GM18511 (cell line): Measurements from ENCODE around the gene SGPL1.
A peak's percentile ranks its signal among the peaks of the same experiment; 100 is the strongest.
"Not testable (repeated sequence)": the region's sequence is repeated elsewhere in the genome, so short reads cannot be mapped to it uniquely, and the experiment has no call there.

ENCODE experiments used
- ATAC-seq: cut with Tn5 transposase; IDR thresholded peaks from one replicate; pipeline ENCODE4 v1.9.1; 2021; ENCODE audit warnings: mild to moderate bottlenecking, moderate library complexity; ENCODE audit not compliant: unreplicated experiment

Gene SGPL1, protein sequence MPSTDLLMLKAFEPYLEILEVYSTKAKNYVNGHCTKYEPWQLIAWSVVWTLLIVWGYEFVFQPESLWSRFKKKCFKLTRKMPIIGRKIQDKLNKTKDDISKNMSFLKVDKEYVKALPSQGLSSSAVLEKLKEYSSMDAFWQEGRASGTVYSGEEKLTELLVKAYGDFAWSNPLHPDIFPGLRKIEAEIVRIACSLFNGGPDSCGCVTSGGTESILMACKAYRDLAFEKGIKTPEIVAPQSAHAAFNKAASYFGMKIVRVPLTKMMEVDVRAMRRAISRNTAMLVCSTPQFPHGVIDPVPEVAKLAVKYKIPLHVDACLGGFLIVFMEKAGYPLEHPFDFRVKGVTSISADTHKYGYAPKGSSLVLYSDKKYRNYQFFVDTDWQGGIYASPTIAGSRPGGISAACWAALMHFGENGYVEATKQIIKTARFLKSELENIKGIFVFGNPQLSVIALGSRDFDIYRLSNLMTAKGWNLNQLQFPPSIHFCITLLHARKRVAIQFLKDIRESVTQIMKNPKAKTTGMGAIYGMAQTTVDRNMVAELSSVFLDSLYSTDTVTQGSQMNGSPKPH

DNA sequence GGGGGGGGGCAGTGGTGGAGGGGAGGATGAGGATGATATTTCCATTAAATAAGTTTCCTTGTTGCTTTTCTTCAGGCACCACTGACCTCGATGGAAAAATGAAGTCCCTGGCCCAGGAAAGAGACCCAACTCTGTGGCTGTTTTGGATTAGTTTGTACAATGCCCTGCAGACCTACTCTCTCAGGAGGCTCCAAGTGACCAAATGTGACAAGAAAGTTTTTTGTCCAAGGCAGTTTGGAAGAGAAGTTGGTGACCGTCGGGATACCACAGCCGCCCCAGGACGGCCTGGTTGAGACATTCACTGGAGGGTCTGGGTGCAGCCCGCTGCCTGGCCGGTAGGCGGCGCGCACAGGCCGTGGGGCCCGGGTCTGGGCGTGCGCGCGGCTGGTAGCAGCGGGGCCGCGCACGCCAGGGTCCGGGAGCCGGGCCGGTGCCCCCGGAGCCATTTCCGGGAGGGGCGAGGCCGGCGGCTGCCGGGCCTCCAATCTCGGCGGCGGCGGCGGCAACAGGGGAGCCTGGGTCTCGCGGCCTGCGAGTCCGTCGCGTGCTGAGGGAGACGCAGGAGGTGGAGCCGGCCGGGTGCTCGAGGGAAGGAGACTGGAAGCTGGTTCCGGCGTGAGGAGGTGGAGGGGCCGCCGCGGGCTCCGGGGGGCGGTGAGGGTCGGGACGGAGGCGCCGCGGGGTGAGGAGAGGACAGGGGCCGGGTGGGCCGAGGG lies at the start of gene SGPL1:
TSS of gene SGPL1 (plus strand) at position 445 of the 716 bp plus-strand sequence. CDS start 906 bp downstream, outside the sequence.
- peak; percentile 90 for ATAC-seq

DNA sequence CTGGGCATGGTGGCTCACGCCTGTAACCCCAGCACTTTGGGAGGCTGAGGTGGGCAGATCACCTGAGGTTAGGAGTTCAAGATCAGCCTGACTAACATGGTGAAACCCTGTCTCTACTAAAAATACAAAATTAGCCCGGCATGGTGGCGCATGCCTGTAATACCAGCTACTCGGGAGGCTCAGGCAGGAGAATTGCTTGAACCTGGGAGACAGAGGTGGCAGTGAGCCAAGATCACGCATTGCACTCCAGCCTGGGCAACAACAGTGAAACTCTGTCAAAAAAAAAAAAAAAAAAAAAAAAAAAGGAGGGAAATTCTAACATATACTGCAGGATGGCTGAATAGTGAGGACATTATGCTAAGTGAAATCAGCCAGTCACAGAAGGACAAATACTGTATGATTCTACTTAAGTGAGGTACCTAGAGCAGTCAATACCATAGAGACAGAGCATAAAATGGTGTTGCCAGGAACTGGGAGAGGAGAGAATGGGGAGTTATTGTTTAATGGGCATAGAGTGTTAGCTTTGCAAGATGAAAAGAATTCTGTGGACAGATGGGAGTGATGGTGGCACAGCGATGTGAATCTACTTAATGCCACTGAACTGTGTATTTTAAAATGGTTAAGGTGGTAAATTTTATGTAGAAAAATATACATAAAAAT lies 47.6 kb upstream of the SGPL1 start:
- ATAC-seq: not testable (repeated sequence)

DNA sequence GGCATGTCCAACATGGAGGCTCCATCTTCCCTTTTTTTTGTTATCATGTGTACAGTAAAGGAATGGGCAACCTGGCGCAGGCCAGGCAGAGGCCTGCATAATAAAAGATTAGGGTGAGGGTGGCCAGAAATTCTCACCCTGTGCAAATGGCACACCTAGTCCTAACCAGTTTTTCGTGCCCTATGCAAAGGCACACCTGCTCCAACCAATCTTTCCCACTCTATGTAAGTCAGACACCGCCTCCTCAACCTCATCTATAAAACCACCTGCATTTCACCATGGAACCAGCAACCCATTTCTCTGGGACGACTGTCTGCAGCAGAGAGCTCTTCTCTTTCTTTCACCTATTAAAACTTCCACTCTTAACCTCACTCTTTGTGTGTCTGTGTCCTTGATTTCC lies 46.6 kb upstream of the SGPL1 start:
- no peak for ATAC-seq

DNA sequence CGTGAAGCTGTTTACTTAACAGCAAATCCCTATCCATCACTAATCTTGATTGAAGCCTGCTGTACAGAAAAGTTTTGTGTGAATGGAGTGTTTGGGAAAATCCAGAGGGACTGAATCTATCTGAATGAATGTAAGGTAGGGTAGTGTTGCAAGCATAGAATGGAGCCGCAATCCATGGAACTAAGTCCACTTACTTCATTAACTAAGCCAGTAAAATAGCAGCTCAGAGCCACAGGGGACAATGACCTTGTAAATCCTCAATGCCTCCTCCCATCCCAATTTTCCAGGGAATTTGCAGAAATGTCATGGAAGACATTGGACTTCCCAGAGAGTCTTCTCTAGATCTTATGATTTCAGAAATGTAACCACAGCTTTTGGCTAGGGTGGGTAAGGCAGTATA lies 45.7 kb upstream of the SGPL1 start:
- no peak for ATAC-seq

DNA sequence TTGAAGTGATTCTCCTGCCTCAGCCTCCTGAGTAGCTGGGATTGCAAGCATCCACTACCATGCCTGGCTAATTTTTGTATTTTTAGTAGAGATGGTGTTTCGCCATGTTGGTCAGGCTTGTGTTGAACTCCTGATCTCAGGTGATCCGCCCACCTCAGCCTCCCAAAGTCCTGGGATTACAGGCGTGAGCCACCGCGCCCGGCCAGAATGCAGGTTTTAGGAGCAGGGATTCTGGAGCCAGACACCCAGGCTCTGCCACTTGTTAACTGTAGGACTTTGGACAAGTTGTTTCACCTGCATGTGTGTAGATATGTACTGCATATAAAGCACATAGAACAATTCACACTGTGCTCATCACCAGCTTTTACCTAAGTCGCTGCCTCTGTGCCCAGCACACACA lies 45.2 kb upstream of the SGPL1 start:
- ATAC-seq: not testable (repeated sequence)

DNA sequence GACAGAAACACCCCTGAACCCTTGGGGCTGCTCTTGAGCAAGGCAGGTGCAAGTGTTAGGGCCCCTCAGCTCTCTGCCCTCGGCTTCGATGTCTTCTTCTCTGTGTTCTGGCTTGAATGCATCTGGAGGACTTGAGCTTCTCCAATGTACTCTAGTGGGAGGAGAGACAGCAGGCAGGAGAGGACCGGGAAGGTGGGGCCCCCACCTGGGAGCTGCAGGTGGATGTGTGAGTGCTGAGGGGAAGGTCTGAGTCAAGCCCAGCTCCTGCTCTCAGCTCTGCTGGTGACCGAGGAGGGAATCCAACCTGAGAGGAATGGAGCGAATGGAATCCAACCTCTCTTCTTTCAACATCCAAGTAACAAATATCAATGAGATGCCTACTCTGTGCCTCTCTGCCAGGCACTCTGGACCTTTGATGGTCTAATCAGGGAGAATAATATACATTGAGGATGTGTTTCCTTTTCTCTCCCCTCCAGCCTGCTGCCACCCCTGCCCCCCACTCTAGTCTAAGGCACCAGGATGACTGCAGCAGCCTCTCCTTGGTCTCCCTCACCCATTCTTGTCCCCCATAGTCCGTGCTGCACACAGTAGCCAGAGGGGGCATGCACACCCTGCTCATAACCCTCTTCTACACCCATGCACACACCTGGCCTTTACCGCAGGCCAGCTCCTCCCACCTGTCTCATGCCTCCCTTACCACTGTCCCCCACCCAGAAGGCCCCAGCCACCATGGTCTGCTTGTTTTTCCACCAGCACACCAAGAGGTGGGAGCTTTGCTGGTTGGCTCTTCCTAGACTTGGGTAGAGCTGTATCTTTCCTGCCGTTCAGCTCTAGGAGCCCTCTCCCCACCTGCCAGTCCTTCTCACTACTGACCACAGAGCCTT lies 44.2 kb upstream of the SGPL1 start:
- no peak for ATAC-seq

DNA sequence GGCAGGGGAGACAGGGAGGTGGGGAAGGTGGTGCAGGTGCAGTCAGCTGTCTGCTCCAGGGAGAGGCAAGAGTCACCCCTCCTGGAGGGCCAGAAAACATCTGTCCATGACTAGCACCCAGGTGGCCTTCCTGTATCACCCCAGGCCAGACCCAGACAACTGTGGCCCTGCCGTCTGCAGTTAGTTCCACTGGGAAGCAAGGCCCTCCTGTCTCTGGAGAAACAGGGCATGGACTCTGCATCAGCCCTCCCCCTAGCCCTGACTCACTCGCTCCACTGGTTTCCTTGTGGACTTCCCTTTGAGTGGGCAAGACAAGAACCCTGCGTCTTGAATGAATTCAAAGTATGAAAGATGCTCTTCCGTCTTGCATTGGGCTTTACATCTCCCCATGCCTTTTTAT lies 43.1 kb upstream of the SGPL1 start:
- no peak for ATAC-seq

DNA sequence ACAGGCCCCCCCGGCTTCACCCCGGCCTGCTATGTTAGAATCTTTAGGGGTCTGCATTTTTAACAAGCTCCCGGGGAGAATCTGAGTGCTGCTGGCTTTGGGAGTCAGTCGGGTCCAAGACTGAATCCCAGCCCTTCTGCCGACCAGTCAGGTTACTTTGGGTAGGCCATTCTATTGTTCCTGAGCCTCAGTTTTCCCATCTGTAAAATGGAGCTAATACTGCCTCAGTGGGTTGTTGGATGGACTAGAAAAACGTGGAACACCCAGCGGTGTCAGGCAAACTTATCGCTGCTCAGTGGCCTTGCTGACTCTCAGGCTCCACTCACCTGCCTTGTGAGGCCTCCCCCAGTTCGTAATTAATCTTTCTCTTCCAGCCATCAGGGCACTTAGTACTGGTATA lies 42.3 kb upstream of the SGPL1 start:
- no peak for ATAC-seq

DNA sequence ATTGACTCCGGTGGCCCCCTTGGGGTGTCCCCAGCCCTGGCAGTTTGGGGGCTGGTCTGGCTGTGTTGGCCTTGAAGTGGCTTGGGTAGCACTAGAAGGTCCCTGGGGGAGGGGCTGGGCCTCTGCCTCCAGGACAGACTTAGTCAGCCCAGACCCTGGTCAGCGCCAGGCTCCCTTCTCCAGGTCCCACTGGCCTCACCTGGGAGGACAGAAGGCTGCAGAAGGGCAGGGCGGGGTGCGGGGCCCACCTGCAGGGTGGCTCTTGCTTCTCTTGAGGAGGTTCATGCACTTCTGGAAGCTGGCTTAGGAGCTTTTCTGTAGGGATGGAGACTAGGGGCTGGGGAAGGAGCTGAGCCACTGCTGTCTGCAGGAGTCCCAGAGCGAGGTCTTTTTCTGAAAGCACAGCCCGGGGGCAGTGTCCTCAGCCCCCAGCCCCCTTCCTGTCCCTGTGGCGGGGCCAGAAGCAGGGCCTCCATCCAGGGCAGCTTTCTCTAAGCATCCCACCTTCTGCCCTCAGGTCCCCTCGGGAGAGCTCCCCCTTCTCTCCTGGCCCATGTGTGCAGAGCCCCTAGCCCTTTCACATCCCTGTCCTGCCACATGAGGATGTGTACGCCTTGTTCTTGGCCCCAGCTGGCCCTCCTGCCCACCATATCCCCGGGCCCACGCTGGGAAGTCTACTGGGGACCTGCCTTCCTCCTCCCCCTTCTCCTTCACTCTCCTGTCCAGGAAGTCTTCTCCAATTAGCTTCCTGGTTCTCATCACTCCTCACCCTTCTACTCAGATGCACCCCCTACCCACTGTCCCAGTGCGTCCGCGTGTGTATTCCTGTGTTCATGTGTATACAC lies 41.6 kb upstream of the SGPL1 start:
- no peak for ATAC-seq

DNA sequence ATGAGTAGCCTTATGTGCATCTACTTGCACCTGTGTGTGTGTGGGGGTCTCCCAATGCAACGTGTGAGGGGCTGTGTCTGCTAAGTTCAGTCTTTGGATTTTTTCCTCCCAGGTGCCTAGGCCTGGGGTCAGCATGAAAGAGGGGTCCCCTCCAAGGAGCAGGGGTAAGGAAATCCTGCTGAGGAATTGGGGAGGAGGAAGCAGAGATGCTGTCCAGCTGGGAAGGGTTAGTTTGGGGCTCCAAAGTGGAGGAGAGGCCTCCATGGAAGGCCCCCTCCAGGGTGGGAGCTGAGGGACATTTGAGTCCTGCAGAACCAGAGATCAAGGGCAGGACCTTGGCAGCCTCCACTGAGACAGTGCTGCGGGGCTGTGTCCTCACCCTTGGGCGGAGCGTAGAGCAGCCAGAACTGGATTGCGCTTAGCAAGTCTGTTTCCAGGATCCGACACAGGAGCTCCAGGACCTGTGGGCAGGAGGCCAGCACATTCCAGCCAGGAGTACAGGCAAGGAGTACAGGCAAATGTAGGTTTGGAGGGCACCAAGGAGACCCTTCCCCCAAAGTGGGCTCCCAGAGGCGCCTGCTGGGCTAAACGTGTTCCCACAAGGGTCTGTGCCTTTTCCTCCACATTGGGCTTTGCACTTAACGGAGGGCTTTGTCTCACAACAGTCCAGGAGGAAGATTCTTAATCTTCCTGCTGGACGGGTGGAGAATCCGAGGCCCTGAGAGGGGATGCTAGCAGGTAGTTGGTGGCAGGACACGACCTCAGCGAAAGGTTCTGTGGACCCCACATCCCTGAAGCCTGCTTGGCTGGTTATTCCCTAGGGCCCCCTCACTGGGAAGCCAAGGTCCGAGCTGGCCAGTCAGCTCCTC lies 40.7 kb upstream of the SGPL1 start:
- no peak for ATAC-seq

DNA sequence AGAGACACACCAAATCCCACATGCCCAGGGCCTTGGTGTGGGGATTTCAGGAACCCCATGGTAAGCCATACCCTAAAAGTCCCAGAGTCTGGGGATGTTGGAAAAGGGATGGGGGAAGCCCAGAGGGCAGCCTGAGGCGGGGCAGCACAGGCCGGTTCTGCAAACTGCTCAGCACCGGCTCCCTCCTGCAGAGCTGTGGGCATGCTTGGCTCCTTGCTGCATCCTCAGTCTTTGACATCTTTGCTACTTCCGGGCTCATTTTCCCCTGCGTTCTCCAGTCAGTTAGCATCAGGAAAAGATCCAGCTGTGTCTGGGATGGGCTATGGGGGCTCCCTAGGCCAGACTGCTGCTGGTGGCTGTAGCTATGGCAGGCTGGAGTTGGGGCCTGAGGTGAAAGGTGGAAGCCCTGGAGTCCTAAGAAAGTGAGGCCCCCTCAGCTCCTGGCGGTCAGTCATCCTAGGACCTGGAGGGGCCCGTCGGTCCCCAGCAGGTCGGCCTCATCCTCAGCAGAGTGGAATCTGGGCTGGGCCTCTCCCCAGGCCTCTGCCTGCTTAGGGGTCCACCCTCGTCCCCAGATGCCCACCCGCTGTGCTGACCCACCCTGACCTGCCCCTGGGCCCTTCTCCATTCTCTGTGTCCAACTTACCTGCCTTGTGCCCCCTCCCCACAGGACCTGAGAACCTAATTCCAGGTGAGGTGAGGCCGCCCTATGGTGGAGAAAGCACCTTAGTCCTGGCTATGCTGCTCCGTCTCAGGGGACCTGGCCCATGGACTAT lies 39.9 kb upstream of the SGPL1 start:
- no peak for ATAC-seq

DNA sequence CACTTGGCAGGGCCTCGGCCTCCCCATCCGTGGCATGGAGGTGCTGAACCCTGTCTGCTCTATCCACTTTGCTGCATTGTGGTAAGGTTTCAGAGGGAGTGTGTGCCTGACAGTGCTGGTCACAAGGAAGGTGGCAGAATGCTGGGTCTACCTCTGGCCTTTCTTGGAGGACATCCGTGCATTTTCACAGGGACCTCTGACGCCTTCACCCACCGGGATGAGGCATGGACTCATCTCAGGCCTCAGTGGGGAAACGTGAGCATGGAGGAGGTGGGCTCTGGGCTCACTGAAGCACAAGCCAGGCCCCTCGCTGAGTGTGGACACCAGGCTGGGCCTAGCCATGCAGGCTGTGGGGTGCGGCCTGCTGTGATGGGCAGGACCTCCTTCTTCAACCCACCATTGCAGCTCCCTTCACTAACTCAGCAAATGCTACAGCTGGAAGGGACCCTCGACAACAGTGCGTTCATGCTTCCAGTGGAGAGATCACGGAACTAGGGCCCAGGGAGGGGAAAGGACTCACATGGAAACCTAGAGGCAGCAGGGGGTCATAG lies 39.2 kb upstream of the SGPL1 start:
- no peak for ATAC-seq

DNA sequence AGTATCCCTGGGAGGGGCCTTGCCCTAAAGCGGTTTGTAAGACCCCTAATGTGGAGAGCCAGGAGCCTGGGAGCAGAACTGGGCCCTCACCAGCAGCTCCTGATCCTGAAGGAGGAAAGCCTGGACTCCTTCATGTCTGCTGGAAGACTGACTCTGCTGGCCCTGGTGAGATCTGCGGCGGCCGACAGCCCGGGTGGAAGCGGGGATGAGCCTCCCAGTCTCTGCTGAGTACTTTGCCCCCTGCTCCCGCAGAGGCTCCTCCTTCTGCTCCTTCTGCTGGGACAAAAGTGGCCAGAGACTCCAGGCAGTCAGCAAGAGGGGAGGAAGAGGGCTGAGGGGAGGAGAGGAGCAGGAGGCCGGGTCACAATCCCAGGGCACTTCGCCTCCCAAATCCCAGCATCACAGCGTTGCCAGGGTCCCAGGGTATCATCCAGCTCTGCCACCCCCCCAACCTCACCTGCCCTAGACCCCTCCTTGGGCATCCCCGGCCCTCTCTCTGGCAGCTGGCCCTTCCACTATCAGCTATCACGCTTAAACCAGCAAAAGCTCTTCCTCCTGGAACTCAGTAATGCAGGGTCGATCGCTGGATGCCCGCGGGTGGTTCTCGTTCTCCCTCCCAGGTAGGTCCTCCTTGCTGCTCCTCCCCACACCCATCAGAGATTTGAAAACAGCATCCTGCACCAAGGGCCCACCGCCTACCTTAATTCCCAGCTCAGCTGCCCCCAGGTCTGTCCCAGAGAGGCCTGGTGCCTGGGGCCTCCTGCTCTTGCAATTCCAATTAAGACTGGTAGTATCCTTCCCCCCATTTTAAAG lies 38.5 kb upstream of the SGPL1 start:
- ATAC-seq: no peak

DNA sequence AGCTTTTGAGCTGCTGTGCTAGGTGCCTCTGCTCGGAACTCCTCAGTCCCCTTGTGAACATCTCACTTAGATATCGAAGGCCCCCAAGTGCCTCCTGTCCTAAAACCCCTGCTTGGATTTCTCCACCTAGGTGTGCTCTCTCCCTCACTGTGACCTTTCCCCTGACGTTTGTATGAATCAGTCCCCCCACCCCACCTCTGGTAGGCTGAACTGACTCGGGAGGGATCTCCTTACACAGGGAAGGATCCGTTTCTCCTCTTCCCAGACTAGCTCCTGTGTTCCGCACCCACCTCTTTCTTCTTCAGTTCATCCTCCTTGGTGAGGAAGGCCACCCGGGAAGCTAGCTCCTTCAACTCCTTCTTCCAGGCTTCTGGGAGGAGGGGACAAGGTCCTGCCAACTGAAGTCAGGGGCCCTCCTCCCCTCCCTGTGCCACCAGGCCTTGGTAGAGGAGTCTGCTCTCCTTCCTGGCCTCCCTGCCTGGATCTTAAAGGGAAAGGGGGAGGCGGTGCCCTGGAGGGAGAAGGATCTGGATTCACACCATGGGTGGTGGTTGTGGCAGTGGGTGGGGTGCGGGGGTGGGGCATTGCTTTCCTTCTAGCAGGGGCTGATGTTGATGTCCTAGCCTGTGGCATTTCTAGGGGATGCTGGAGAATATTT lies 37.4 kb upstream of the SGPL1 start:
- no peak for ATAC-seq

DNA sequence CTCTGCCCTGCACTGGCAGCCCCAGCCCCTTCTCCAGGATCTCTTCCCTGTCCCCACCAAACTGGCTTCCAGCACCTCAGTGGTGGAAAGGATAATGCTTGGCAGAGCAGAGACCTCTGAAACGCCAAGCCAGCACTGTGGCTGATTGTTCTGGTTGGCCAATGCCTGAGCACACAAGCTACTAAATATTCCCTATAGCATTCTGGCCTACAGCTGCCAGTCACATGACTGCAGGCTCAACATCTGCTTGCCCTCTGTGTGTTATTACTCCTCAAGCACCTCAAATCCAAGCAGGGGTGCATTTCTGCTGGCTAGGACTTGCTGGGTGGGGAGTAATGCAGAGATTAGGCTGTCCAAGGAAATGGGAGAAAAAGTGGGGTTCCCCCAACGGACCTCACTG lies 36.7 kb upstream of the SGPL1 start:
- ATAC-seq: no peak
